GM12873 (cell line): ENCODE results near the gene TRPM3.

Source experiments
- CTCF ChIP-seq: IDR thresholded peaks from 2 replicates; pipeline ENCODE4 v1.5.1; 2012; ENCODE audit warnings: low read depth, mild to moderate bottlenecking, moderate library complexity, low read length, control low read depth; ENCODE audit not compliant: insufficient read depth; ENCODE audit errors: missing control alignments

The TRPM3 gene

GRCh38 chr9:70806875-70807274 is 314.5 kb downstream of the TRPM3 start:
- TF ChIP-seq CTCF, result no peak

DNA sequence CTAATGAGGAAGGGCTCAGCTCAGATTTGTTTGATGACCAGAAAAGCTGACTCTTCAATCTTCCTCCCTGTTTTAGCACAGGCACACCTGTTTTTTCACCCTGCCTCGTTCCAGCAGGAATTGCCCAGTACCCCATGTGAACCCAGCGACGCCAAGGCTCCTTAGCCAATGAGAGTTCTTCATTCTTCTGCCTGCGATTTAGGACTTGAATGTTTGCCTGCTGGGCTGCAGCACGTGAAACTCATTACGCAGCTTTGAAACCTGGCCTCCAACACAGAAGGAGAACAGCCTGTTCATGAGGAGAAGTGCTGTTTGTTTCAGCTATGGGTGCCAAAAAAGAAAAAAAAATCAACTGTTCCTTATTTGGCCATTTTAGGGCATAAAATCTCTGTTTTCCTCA is 315.5 kb downstream of the TRPM3 start:
- TF ChIP-seq CTCF, result no peak

DNA sequence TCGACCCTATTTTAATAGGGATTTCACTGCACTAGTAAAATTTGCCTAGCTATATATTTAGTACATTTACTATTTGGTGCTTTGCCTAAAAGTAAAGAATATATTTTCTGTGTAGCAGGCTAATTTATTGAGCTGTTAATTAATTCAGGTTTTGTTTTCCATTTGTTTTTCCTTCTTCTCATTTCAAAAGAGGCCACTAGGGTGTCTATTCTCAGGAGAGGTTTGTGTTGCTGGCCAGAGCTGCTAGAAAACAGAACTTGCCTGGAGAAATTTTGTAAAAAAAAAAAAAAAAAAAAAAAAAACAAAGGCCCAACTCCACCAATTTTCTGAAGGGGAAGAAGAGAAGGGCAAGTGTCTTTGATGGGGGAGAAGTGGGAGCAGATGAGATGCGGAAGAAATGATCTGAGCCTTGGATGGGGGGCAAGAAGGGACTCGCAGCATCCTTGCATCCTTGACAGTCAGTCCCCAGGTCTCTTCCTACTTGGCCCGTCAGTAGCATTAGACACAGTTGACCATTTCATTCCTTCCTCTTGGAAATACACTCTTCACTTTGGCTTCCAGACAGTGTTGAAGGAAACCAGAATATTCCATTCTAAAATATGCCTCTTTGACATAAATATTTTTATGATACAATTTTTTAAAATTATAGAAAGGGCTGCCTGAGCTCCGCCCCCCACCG is 318.5 kb downstream of the TRPM3 start:
- TF ChIP-seq CTCF, result no peak

- no peak for TF ChIP-seq CTCF
Measured at GRCh38 chr9:70802206-70802605, 319.2 kb downstream of the TRPM3 start.

DNA sequence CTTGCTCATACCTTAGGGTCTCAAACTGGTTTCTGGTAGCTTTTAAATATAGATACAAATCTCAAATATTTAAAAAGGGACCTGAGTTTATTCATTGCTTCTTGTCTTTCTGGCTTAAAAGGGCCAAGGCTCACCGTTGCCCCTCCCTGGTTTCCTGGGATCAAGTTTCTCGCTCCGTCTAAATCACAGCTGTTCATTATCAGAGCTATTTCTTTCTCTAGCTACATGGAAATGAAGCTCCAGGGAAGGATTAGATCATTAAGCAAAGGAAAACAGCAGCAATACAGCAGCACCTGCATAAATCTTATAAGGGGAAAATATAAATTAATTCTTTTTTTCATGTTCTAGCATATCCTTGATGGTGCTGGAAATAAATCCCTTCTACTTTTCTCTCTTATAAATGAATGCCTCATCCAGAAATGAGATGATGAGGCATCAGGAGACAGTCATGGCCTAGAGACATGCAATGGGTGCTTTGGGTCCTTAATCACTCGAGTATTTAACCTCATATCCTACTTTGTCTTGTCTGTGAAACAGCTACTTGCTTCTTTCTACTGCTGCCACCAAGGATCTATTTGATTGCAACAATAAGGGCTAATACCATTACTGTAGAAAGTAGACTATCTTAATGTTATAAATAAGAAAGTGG is 320.1 kb downstream of the TRPM3 start:
- no peak for TF ChIP-seq CTCF

- no peak for TF ChIP-seq CTCF
Measured at GRCh38 chr9:70798018-70798417, 323.4 kb downstream of the TRPM3 start.

DNA sequence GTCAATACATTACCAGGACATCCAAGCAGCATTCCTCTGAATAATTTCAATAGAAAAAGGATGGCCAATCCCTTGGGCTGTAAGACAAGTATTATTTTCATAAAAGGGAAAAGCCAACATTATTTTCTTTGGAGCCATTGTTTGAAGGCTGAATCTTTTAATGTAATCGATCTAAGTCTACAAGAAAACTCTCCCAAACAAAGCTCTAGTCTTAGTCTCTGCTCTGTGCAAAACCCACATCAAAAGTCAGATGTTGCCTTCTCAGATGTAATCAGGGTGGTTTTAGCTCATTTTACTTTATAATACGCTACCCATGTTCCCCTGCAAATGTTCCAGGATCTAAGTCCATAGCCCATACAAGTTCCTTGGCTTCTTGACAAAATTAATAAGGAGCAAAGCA is 325.6 kb downstream of the TRPM3 start:
- TF ChIP-seq CTCF, result no peak
